Vagina (tissue), 2 donors: ENCODE measurements around the gene ZNF423. TPM values are rescaled to one million over a fixed set of nuclear protein-coding genes. Genes with fewer than 3 reads are reported as not detected.

Experiments used
- DNase-seq, 2 donors: peaks; one replicate each; pipeline ENCODE4 v3.0.0-alpha.2; 2017; ENCODE audit errors: extremely low spot score in 2 of 2
- H3K27ac ChIP-seq: fragments of 200-600 bp; sonication (generic); one replicate; pipeline ENCODE4 v1.5.1; 2019
- H3K27me3 ChIP-seq: fragments of 200-600 bp; sonication (generic); one replicate; pipeline ENCODE4 v1.5.1; 2019
- H3K36me3 ChIP-seq, 2 donors: fragments of 200-600 bp; sonication (generic); one replicate each; pipeline ENCODE4 v1.5.1; 2017 to 2019
- H3K4me1 ChIP-seq: fragments of 200-600 bp; sonication (generic); one replicate; pipeline ENCODE4 v1.5.1; 2019
- H3K4me3 ChIP-seq, 2 donors: fragments of 200-600 bp; sonication (generic); 1 replicate in 1 of 2; 2 replicates in 1 of 2; pipeline ENCODE4 v1.5.1; 2016 to 2019
- H3K9me3 ChIP-seq: fragments of 200-600 bp; sonication (generic); one replicate; pipeline ENCODE4 v1.5.1; 2019
- POLR2A ChIP-seq, 2 donors: fragments of 450-650 bp; IDR thresholded peaks; one replicate each; pipeline ENCODE4 v1.6.1; 2017; ENCODE audit warnings: antibody characterized with exemption in 2 of 2, mild to moderate bottlenecking in 2 of 2, moderate library complexity in 2 of 2
- POLR2AphosphoS5 ChIP-seq, 2 donors: sonication (generic); formaldehyde crosslinking; IDR thresholded peaks; one replicate each; pipeline ENCODE4 v1.9.0; 2017; ENCODE audit warnings: antibody characterized with exemption in 2 of 2, mild to moderate bottlenecking in 2 of 2, low read depth in 1 of 2; ENCODE audit not compliant: insufficient read depth in 1 of 2
- intact Hi-C: fragments of 100-400 bp; cut with DNase I; formaldehyde crosslinking; loops from one replicate; pipeline ENCODE4 v1.15.1; 2023
- total RNA-seq: library from RNA; depleted of rRNA; stranded (reverse); fragments of >200 nt; gene quantifications from one replicate; pipeline ENCODE4 v1.2.3, GENCODE V29; 2016
- TF ChIP-seq, protein P1 (sequence below), 3 experiments: fragments of 450-650 bp in 2 of 3; fragments of 200-600 bp in 1 of 3; sonication (generic) in 1 of 3; IDR thresholded peaks; one replicate each; pipeline ENCODE4 v1.5.1; 2017 to 2019; ENCODE audit warnings: antibody characterized with exemption in 3 of 3, mild to moderate bottlenecking in 2 of 3, moderate library complexity in 2 of 3

The ZNF423 gene
- total RNA-seq, 1 donor from 2014 or later: 10.3 TPM

DNA sequence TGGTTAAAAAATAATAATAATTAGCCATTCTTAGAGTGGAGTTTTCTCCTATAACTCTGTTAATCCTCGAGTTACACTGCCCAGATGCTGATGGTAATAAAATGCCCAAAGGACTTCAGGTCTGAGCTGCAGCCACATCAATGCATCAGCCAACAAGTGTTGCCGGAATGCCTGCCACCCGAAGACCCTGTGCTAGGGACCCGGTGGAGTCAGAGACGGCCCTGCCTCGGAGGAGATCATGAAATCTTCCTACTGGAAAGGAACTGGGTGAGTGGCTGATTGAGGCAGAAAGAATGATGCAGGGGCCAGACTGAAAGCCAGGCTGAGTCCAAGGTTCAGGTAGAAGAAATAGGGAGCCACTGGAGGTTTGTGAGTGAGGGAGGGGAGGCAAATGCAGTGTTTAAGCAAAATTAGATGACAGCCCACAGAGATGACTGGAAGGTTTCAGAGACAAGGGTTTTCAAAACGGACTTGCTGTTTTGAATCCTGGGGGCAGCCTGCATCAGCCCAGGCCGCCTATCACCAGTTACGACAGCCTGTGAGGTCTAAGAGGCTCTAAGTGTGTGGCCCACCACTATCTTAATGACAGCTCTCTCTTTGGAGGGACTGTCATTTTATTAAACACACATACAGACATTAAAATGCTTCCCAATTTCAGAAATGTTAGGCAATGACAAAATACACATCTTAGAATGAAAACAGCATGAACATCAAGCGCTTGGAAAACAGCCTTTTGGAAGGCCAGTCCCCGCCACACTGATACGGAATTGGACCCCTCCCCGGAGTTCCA, 100.0 kb downstream of the ZNF423 start:
- peak overlapping the region; percentile 73 for H3K27ac ChIP-seq
- peak overlapping the region; percentile 38 to 50 for H3K4me3 ChIP-seq
- no peaks in the 10 kb centered on the region for H3K9me3 ChIP-seq
- TF ChIP-seq POLR2A (IDR thresholded peaks at IDR 0.05) (no peak), POLR2AphosphoS5 (IDR thresholded peaks at IDR 0.05; ENCODE audit: insufficient read depth in 1 of 2, low read depth in 1 of 2) (no peak)
- TF ChIP-seq, protein P1, sequence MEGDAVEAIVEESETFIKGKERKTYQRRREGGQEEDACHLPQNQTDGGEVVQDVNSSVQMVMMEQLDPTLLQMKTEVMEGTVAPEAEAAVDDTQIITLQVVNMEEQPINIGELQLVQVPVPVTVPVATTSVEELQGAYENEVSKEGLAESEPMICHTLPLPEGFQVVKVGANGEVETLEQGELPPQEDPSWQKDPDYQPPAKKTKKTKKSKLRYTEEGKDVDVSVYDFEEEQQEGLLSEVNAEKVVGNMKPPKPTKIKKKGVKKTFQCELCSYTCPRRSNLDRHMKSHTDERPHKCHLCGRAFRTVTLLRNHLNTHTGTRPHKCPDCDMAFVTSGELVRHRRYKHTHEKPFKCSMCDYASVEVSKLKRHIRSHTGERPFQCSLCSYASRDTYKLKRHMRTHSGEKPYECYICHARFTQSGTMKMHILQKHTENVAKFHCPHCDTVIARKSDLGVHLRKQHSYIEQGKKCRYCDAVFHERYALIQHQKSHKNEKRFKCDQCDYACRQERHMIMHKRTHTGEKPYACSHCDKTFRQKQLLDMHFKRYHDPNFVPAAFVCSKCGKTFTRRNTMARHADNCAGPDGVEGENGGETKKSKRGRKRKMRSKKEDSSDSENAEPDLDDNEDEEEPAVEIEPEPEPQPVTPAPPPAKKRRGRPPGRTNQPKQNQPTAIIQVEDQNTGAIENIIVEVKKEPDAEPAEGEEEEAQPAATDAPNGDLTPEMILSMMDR (IDR thresholded peaks at IDR 0.05): no peak
- intact Hi-C loops: loop anchor here (10.0 kb wide), 1 partner anchor 261 kb away; no protein-coding TSS in a partner anchor
- DNase-seq: no peak
- peaks cover 11% of the 10 kb centered on the region for H3K4me1 ChIP-seq
- H3K27me3 ChIP-seq: no peaks in the 10 kb centered on the region
- H3K36me3 ChIP-seq: no peaks in the 10 kb centered on the region

DNA sequence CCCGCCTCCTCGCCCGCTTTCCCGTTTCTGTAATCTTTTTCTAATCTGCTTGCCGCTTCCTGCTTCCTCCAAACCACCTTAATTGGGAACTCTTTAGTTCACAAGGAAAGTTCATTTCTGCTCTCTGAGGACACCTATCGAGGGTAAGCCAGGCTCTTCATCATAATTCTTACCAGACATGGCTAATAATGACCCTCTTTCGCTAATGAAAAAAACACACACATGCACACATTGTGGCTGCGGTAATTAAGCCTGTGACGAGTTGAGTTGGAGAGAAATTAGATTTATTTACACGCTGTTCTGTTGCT, 100.6 kb downstream of the ZNF423 start:
- no peaks in the 10 kb centered on the region for H3K36me3 ChIP-seq
- TF ChIP-seq POLR2A (IDR thresholded peaks at IDR 0.05) (no peak), POLR2AphosphoS5 (IDR thresholded peaks at IDR 0.05; ENCODE audit: insufficient read depth in 1 of 2, low read depth in 1 of 2) (no peak)
- TF ChIP-seq, protein P1 (IDR thresholded peaks at IDR 0.05): peak in 1 of 3 experiments; percentile 33
- H3K4me3 ChIP-seq: peak overlapping the region; percentile 38 to 50
- no peaks in the 10 kb centered on the region for H3K27me3 ChIP-seq
- H3K9me3 ChIP-seq: no peaks in the 10 kb centered on the region
- peaks cover 15% of the 10 kb centered on the region for H3K4me1 ChIP-seq
- intact Hi-C loops: loop anchor here (10.0 kb wide), 1 partner anchor 260 kb away; no protein-coding TSS in a partner anchor
- no peak for DNase-seq
- H3K27ac ChIP-seq: peak overlapping the region; percentile 73

DNA sequence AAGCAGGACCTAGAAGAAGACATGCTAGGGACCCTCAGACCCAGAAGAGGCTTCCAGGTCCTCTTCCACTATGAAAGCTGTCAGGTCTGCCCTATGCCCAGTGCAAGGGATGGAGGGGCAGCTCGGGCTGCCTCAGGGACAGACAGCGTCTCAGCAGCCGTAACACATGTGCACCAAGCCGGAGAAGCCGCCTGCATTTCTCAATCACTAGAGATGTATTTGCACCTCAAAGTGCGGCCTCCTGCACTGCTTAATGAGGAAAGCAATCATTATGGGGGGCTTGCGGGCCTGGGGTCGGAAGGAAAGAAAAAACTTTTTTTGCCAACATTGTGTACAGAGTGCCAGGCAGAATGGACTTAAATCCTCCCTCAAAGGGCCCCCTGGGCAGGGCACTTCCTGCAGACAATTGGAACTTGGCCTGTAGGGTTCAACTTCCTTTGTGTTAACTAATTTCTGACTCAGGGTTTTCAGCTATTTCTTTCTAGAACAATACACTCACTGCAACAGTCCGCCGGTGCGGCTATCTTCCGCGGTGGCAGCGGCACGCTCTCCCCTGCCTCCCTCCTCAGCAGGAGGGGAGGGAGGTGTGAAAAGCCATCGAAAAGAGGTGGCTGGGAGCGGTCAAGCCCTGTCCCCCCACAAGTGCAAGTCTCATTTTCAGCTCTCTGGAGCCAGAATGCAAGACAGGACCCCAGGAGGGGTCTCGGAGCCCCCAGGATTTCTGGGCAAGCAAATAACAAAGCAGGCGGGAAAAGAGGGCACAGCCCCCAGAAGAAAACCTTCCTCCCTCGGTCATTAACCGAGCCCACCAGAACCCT, 101.2 kb downstream of the ZNF423 start:
- no peaks in the 10 kb centered on the region for H3K27me3 ChIP-seq
- peaks cover 15% of the 10 kb centered on the region for H3K4me1 ChIP-seq
- H3K36me3 ChIP-seq: no peaks in the 10 kb centered on the region
- H3K9me3 ChIP-seq: no peaks in the 10 kb centered on the region
- peak overlapping the region; percentile 38 to 50 for H3K4me3 ChIP-seq
- H3K27ac ChIP-seq: peak overlapping the region; percentile 73
- DNase-seq: no peak
- TF ChIP-seq, protein P1 (IDR thresholded peaks at IDR 0.05): no peak
- TF ChIP-seq POLR2AphosphoS5 (IDR thresholded peaks at IDR 0.05; ENCODE audit: insufficient read depth in 1 of 2, low read depth in 1 of 2): peak in 1 of 2 donors; percentile 42
- intact Hi-C loops: loop anchor here (10.0 kb wide), 1 partner anchor 260 kb away; no protein-coding TSS in a partner anchor

DNA sequence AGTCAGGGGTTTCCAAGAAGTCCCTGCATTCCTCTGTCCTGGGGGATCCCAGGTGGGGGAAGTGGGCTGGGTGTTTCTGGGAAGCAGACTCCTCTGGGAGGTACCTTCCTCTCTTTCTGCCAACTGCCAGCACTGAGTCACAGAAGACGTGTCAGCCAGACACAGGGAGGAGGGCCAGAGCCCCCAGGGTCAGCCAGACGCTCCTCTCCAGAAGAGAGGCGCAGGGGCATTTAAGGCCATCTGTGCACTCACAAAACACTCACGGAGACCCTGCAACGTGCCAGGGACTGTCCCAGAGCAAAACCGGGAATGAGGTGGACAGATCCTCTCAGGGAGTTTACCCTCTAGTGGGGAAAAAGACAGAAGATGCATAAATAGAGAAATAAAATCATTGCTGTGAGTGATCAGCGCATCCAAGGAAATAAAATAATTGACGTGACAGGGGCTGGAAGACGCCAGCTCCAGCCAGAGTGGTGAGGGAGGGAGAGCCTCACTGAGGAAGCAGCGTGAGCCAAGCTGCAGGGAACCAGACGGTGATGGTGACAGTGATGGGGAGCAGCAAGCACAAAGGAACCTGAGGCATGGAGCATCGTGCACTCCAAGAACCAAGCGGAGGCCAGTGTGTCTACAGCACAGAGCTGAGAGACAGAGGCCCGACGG, 105.4 kb downstream of the ZNF423 start:
- intact Hi-C loops: loop anchor here (10.0 kb wide), 1 partner anchor 256 kb away; no protein-coding TSS in a partner anchor
- no peak for DNase-seq

More for the DNA sequence above, 105.4 kb downstream of the ZNF423 start:
- Histone ChIP-seq H3K27me3 (no peaks in the 10 kb centered on the region), H3K4me1 (peaks cover 22% of the 10 kb centered on the region), H3K4me3 (no peak overlapping the region), H3K36me3 (no peaks in the 10 kb centered on the region), H3K27ac (no peak overlapping the region), H3K9me3 (no peaks in the 10 kb centered on the region)
- no peak for TF ChIP-seq POLR2AphosphoS5 (IDR thresholded peaks at IDR 0.05; ENCODE audit: insufficient read depth in 1 of 2, low read depth in 1 of 2)
- TF ChIP-seq, protein P1 (IDR thresholded peaks at IDR 0.05): no peak
- no peak for TF ChIP-seq POLR2A (IDR thresholded peaks at IDR 0.05)
